Endothelial cell (in vitro differentiated cells): Measurements from ENCODE around the gene ABL2. TPM values are rescaled to one million over a fixed set of nuclear protein-coding genes. Genes with fewer than 3 reads are reported as not detected.

ENCODE experiments used
- DNase-seq: peaks from one replicate; pipeline ENCODE4 v3.0.0; 2021; ENCODE audit warnings: low spot score
- H3K27ac Mint-ChIP-seq: one replicate; pipeline ENCODE4 v1.8.0; 2021; ENCODE audit warnings: mixed read lengths, inconsistent platforms; ENCODE audit not compliant: unreplicated experiment
- H3K27me3 Mint-ChIP-seq: one replicate; pipeline ENCODE4 v1.8.0; 2021; ENCODE audit warnings: mild to moderate bottlenecking, moderate library complexity, mixed read lengths, inconsistent platforms; ENCODE audit not compliant: unreplicated experiment
- H3K36me3 Mint-ChIP-seq: one replicate; pipeline ENCODE4 v1.8.0; 2021; ENCODE audit warnings: mild to moderate bottlenecking, low read depth, mixed read lengths, inconsistent platforms; ENCODE audit not compliant: unreplicated experiment
- H3K4me1 Mint-ChIP-seq: one replicate; pipeline ENCODE4 v1.8.0; 2021; ENCODE audit warnings: mild to moderate bottlenecking, mixed read lengths, inconsistent platforms; ENCODE audit not compliant: unreplicated experiment
- H3K4me3 Mint-ChIP-seq: one replicate; pipeline ENCODE4 v1.8.0; 2021; ENCODE audit warnings: mild to moderate bottlenecking, mixed read lengths, inconsistent platforms; ENCODE audit not compliant: unreplicated experiment
- H3K9me3 Mint-ChIP-seq: one replicate; pipeline ENCODE4 v1.8.0; 2021; ENCODE audit warnings: mixed read lengths, inconsistent platforms; ENCODE audit not compliant: unreplicated experiment
- CTCF ChIP-seq: fragments of 200-600 bp; sonication (generic); IDR thresholded peaks from one replicate; pipeline ENCODE4 v1.5.0; 2021; ENCODE audit warnings: antibody characterized with exemption; ENCODE audit not compliant: unreplicated experiment
- total RNA-seq: library from RNA; stranded (reverse); fragmentation: NEBNext Ultra II Directional; extraction: Animal tissue kit (Norgen Biotek cat#: 25700); gene quantifications from one replicate; pipeline ENCODE4 v1.2.1, GENCODE V29; 2021; ENCODE audit not compliant: unreplicated experiment

Gene ABL2
- total RNA-seq, 1 donor from 2014 or later, result 160 TPM

GRCh38 chr1:179263121-179263520 lies 33.6 kb upstream of the ABL2 start:
- TF ChIP-seq CTCF, result no peak
- no peaks in the 10 kb centered on the region for H3K27me3 Mint-ChIP-seq
- no peak for DNase-seq
- H3K9me3 Mint-ChIP-seq, result no peaks in the 10 kb centered on the region
- H3K4me3 Mint-ChIP-seq, result no peak overlapping the region
- no peaks in the 10 kb centered on the region for H3K36me3 Mint-ChIP-seq
- H3K4me1 Mint-ChIP-seq, result peaks cover 3% of the 10 kb centered on the region
- no peak overlapping the region for H3K27ac Mint-ChIP-seq

- no peak for DNase-seq
- no peak for TF ChIP-seq CTCF
- no peaks in the 10 kb centered on the region for H3K27me3 Mint-ChIP-seq
- no peak overlapping the region for H3K4me3 Mint-ChIP-seq
- H3K36me3 Mint-ChIP-seq, result no peaks in the 10 kb centered on the region
- H3K27ac Mint-ChIP-seq, result no peak overlapping the region
- peaks cover 3% of the 10 kb centered on the region for H3K4me1 Mint-ChIP-seq
- H3K9me3 Mint-ChIP-seq, result no peaks in the 10 kb centered on the region
Measured at GRCh38 chr1:179262183-179262582, 32.7 kb upstream of the ABL2 start.

- Mint-ChIP-seq H3K4me1 (peaks cover 6% of the 10 kb centered on the region), H3K27ac (no peak overlapping the region), H3K27me3 (peaks cover 2% of the 10 kb centered on the region), H3K36me3 (no peaks in the 10 kb centered on the region), H3K4me3 (no peak overlapping the region), H3K9me3 (no peaks in the 10 kb centered on the region)
- DNase-seq, result no peak
- TF ChIP-seq CTCF, result no peak
Measured at GRCh38 chr1:179253286-179253972, 24.0 kb upstream of the ABL2 start.

- Mint-ChIP-seq H3K36me3 (no peaks in the 10 kb centered on the region), H3K9me3 (no peaks in the 10 kb centered on the region), H3K27me3 (peaks cover 2% of the 10 kb centered on the region), H3K4me3 (no peak overlapping the region), H3K4me1 (peaks cover 6% of the 10 kb centered on the region), H3K27ac (no peak overlapping the region)
- no peak for DNase-seq
- no peak for TF ChIP-seq CTCF
Measured at GRCh38 chr1:179252606-179253005, 23.1 kb upstream of the ABL2 start.

- H3K4me3 Mint-ChIP-seq, result no peak overlapping the region
- TF ChIP-seq CTCF, result no peak
- H3K9me3 Mint-ChIP-seq, result no peaks in the 10 kb centered on the region
- no peak for DNase-seq
- H3K36me3 Mint-ChIP-seq, result no peaks in the 10 kb centered on the region
- H3K27ac Mint-ChIP-seq, result no peak overlapping the region
- peaks cover 2% of the 10 kb centered on the region for H3K27me3 Mint-ChIP-seq
- H3K4me1 Mint-ChIP-seq, result peaks cover 6% of the 10 kb centered on the region
Measured at GRCh38 chr1:179251675-179252074, 22.2 kb upstream of the ABL2 start.
